Cardiac septum (tissue), 1 donor: Measurements from ENCODE around the gene DAB2IP. TPM values are rescaled to one million over a fixed set of nuclear protein-coding genes. Genes with fewer than 3 reads are reported as not detected.

ENCODE experiments used
- DNase-seq: peaks from one replicate; pipeline ENCODE4 v3.0.0-alpha.2; 2020; ENCODE audit warnings: low spot score
- intact Hi-C: fragments of 100-400 bp; cut with DNase I; formaldehyde crosslinking; loops from one replicate; pipeline ENCODE4 v1.14.0; 2022
- total RNA-seq: library from RNA; stranded (reverse); fragmentation: NEBNext Ultra II Directional; extraction: Animal tissue kit (Norgen Biotek cat#: 25700); gene quantifications from one replicate; pipeline ENCODE4 v1.2.1, GENCODE V29; 2021
- donor health status: DM: no; HTN: no; CAD: no.

The DAB2IP gene
- total RNA-seq, 1 donor from 2014 or later = 60.3 TPM

GRCh38 chr9:121674952-121675351, 23.5 kb downstream of the DAB2IP start:
- intact Hi-C loops = no loop called here
- no peak for DNase-seq

- intact Hi-C loops = no loop called here
- DNase-seq = no peak
Observed at GRCh38 chr9:121675381-121675780, 23.9 kb downstream of the DAB2IP start.

GRCh38 chr9:121675969-121676822, 24.8 kb downstream of the DAB2IP start:
- no peak for DNase-seq
- intact Hi-C loops = no loop called here

GRCh38 chr9:121676926-121677325, 25.5 kb downstream of the DAB2IP start:
- no peak for DNase-seq
- intact Hi-C loops = no loop called here

GRCh38 chr9:121678501-121679022, 27.1 kb downstream of the DAB2IP start:
- no peak for DNase-seq
- intact Hi-C loops = no loop called here

GRCh38 chr9:121679901-121680635, 28.6 kb downstream of the DAB2IP start:
- intact Hi-C loops = no loop called here
- DNase-seq = no peak

GRCh38 chr9:121681404-121681803, 30.0 kb downstream of the DAB2IP start:
- intact Hi-C loops = no loop called here
- no peak for DNase-seq

- intact Hi-C loops = no loop called here
Observed at GRCh38 chr9:121682201-121682600, 30.8 kb downstream of the DAB2IP start.

GRCh38 chr9:121682926-121683515, 31.6 kb downstream of the DAB2IP start:
- intact Hi-C loops = no loop called here
- DNase-seq = no peak

More at GRCh38 chr9:121682201-121682600, 30.8 kb downstream of the DAB2IP start:
- no peak for DNase-seq

GRCh38 chr9:121683652-121684051, 32.2 kb downstream of the DAB2IP start:
- no peak for DNase-seq
- intact Hi-C loops = no loop called here

GRCh38 chr9:121684381-121685145, 33.1 kb downstream of the DAB2IP start:
- intact Hi-C loops = loop anchor here (5.0 kb wide), 1 partner anchor 178 kb away; no protein-coding TSS in a partner anchor
- no peak for DNase-seq

- DNase-seq = no peak
- intact Hi-C loops = loop anchor here (5.0 kb wide), 1 partner anchor 177 kb away; no protein-coding TSS in a partner anchor
Observed at GRCh38 chr9:121685146-121685794, 33.8 kb downstream of the DAB2IP start.

GRCh38 chr9:121685795-121686377, 34.5 kb downstream of the DAB2IP start:
- no peak for DNase-seq
- intact Hi-C loops = loop anchor here (2.0 to 5.0 kb wide), 2 partner anchors 176 to 307 kb away; no protein-coding TSS in a partner anchor

- DNase-seq = no peak
- intact Hi-C loops = loop anchor here (2.0 to 5.0 kb wide), 2 partner anchors 175 to 306 kb away; no protein-coding TSS in a partner anchor
Observed at GRCh38 chr9:121686930-121687541, 35.6 kb downstream of the DAB2IP start.

GRCh38 chr9:121688146-121688680, 36.8 kb downstream of the DAB2IP start:
- intact Hi-C loops = loop anchor here (5.0 kb wide), 1 partner anchor 174 kb away; no protein-coding TSS in a partner anchor
- no peak for DNase-seq

- no peak for DNase-seq
- intact Hi-C loops = loop anchor here (5.0 kb wide), 1 partner anchor 174 kb away; no protein-coding TSS in a partner anchor
Observed at GRCh38 chr9:121688681-121689080, 37.2 kb downstream of the DAB2IP start.

GRCh38 chr9:121689461-121690157, 38.2 kb downstream of the DAB2IP start:
- intact Hi-C loops = loop anchor here (5.0 kb wide), 2 partner anchors 47 to 173 kb away; no protein-coding TSS in a partner anchor
- DNase-seq = no peak
